HG02610 (cell line): ENCODE data around the gene CACNA1C.

Experiments used
- ATAC-seq: cut with Tn5 transposase; IDR thresholded peaks from one replicate; pipeline ENCODE4 v1.9.1; 2021; ENCODE audit warnings: mild to moderate bottlenecking, moderate library complexity; ENCODE audit not compliant: unreplicated experiment

The CACNA1C gene

DNA sequence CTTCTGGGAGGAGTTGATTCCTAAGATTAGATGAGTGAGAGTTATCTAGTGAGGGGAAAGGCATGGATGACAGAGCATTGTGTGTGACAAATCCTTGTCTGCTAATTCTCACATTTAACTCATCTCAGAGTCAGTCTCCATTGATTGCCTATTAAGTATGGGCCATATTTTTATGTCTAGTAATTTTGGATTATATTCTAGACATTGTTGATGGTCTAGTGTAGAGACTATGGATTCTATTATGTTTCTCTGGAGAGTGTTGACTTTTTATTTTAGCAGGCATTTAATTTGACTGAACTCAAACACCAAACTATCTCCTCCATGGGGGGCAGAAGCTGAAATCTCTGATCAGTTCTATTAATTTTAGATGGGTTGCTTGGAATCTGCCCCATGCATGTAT, 114.4 kb downstream of the CACNA1C start:
- ATAC-seq = no peak

DNA sequence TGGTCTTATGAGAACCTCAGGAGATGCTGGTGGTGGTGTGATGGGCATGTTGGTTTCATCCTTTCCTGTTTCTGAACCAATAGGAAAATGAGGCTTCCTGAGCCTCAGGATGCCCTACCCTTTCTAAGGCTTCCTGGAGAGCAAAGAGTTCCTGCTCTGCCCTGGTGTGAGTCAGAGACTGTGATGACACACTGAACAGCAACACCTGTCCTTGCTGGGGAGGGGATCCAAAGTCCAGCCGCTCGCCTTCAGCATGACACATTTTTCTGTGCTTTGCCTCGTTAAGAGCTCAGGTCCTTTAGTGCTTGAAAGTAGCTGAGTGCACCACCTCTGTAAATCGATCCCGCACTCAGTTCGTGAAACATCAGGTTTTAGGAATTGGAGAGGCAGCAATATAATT, 116.0 kb downstream of the CACNA1C start:
- no peak for ATAC-seq

DNA sequence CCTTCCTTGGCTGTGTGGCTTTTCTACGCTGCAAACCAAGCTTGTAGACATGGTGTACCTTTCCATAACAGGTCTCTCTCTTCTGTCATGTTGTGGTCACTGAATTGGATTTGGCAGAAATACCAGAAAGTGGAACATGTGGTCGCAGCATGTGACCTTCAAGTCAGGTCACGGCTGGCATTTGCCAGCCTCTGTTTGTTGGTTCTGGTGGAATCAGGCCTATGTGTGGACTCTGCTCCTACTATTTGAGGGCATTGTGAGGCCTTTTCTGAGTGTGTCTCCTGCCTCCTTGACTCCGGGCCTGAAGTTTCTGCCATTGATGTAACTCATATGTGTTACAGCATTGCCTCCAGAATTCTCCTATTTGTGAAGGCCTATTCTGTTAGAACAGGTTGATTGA, 116.7 kb downstream of the CACNA1C start:
- no peak for ATAC-seq

- no peak for ATAC-seq
These were observed 117.2 kb downstream of the CACNA1C start for GRCh38 chr12:2169940-2170339.

GRCh38 chr12:2170376-2170775, 117.6 kb downstream of the CACNA1C start:
- no peak for ATAC-seq

GRCh38 chr12:2171672-2172426, 119.1 kb downstream of the CACNA1C start:
- no peak for ATAC-seq

DNA sequence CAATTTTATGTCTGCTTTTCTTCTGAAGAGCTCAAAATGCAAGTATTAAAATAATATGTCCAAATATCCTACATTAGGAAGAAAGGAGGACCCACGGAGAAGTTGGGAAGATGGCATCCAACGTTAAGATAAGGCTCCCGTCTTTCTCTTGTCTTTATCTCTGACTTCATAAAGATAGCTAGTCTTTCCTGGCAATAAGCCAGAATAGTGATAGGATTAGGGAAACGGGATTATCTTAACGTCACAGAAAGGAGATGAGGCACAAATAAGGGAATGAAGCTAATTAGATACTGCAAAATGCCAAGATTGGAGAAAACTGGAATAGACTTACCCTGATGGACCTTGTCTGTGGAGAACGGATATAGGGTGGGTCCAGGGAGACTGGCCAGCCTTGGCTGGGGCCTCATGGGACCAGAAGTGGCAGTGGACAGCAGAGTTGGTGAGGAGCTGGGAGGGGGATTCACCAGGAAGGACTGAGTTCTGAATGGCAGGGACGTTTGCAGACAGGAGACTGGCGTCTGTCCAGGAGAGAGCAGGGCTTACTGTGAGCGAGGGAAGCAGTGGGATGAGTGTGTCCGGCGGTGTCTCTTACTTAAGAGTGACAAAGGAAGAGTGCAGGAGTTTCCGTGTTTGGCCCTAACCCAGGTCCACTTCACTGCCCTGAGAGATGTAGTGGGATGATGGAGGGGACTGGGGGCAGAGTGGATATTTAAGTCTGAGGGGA, 119.9 kb downstream of the CACNA1C start:
- ATAC-seq = no peak

DNA sequence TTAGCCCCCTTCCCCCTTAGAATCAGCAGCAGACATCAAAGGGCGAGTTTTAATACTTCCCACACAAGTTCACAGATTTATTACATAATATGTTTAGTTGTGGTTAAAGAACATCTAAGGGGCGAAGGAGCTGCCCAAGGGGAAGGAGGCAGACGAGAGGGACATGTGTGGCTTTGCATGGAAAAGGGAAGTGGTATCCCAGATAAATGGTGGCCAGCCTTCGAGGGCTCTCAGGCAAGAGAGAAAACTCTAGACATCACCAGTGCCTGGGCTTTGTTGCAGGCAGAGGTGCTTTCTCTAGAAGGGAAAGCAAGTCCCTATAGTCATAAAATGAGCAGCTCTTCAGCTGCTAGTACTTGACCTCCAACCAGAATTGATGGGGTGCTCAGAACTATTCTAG, 121.2 kb downstream of the CACNA1C start:
- no peak for ATAC-seq

DNA sequence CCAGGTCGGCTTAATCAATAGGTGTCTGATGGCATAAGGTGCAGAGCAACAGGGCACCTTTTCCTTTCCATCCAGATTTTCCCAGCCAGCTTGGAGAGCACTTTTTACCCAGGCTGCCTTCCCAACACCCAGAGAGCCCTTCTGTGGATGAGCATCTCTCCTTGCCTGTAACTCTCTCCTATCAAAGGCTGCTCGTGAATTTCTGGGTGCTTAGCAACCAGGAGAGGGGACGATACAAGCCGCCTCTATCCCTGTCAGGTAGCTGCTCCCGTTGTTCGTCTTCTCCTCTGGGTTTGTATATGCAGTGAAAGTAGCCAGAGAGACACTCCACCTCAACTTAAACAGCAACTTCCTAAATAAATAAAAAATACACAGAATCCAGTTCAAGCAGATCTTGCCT, 124.2 kb downstream of the CACNA1C start:
- ATAC-seq = no peak

- no peak for ATAC-seq
These were observed 125.0 kb downstream of the CACNA1C start for GRCh38 chr12:2177751-2178150.

GRCh38 chr12:2179058-2179457, 126.3 kb downstream of the CACNA1C start:
- ATAC-seq = no peak

DNA sequence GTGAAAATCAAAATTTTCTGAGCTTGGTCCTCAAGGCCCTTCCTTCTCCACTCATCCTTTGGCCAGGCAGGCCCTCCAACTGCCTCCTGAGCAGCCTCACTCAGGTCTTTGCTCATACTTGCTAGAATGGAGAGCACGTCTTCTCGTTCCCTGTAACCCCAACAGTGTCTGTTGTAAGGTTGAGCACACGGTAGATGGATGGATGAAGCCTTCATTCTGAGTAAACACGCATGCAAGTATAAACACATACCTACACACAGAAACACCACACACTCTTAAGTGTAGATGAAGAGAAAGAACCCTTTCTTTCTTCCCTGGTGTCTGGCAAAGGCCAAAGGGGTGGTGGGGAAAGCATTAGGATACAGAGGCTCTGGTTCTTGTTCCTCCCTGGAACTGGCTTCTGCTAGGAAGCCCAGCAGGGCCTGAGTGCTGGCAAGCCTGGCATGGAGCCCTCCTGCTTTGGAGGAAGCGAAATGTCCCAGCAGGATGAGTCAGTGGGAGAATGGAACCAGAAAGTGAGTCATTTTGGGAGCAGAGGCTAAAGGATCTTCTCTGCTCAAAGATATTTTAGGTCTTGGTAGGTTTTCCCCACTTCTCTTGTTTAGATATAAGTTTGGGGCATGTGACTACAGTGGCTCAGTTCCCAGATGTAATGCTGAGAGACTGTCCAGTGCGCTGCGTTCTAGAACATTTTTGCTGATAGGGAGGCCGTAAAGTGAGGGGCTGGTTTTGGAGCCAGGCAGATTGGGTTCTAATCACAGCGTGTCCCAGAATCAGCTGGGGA, 127.4 kb downstream of the CACNA1C start:
- ATAC-seq = no peak

GRCh38 chr12:2180737-2181082, 127.9 kb downstream of the CACNA1C start:
- ATAC-seq = no peak

GRCh38 chr12:2183556-2184541, 131.1 kb downstream of the CACNA1C start:
- ATAC-seq = no peak

DNA sequence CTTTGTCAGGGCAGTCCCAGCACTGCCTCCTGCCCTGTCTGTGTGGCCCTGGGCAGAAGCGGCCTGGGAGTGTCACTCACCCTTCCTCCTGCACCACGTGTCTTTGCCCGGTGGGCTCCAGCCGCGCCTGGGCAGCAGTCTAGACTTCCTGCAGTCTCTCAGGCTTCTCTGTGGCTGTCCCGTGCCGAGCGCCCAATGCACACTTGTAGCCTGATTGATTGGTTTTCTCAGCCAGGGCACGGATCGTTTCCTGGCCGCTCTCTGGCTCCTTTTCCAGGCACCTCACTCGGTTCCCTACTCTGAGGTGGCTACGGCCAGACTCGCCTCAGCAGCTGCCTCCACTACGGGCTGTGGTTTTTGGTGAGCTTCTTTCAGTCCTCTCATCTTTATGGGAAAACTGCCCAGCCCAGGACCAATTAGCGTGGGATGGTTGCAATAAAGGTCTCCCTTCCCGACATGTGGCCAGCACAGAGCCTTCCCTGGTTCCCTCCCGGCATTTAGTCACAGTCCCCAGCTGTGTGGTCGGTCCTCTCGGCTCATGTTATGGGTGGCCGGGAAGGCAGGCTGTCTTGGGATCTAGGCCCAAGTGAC, 133.1 kb downstream of the CACNA1C start:
- ATAC-seq = no peak

DNA sequence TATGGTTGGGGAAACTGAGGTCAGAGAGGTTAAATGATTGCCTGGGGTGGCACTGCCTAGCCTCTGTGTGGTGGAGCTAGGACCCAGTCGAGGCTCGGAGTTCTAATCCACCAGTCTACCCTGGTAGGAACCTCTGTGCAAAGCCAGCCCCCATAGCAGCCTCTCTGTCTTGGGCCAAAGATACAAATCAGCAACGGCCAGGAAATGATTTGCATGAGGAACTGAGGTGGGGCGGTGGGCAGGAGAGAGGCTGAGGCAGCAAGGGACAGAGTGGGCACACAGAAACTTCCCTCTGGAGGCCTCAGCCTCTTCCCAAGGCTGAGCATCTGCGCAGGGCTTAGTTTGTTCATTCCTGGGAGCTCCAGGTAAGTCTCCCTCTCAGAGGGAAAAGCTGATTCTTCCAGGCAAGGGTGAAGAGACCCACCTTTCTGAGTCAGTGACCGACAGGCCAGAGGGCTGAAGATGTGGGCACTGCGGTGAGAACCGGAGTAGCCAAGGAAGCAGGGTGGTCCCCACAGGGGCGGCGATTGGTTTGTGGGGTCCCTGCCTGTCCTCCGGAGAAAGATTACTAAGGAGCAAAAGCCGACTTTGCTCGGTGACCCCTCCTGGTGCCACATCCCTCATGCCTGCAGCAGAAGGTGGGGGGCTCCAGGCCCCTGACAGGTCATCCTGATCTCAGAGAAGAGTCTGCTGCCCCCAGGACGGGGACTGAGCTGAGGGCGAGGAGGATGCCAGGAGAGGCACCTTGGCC, 134.6 kb downstream of the CACNA1C start:
- no peak for ATAC-seq

DNA sequence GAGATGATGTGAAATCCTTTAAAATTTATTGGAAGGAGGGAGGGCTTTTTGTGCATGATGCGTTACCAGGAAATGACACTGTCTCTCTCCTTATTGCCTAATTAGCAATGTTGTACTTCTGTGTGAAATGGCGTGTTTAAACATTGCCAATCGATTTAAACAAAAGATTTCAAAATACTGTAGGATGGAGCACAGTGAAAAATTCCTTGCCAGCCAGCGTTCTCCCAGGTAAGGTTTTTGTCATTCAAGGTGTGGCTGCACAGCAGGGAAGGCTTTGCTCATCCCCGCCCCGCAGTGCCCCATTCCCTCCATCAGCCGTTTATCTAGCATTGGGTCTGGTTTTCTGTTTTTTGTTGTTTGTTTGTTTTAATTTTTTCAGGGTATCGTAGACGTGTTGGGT, 137.3 kb downstream of the CACNA1C start:
- ATAC-seq = no peak

DNA sequence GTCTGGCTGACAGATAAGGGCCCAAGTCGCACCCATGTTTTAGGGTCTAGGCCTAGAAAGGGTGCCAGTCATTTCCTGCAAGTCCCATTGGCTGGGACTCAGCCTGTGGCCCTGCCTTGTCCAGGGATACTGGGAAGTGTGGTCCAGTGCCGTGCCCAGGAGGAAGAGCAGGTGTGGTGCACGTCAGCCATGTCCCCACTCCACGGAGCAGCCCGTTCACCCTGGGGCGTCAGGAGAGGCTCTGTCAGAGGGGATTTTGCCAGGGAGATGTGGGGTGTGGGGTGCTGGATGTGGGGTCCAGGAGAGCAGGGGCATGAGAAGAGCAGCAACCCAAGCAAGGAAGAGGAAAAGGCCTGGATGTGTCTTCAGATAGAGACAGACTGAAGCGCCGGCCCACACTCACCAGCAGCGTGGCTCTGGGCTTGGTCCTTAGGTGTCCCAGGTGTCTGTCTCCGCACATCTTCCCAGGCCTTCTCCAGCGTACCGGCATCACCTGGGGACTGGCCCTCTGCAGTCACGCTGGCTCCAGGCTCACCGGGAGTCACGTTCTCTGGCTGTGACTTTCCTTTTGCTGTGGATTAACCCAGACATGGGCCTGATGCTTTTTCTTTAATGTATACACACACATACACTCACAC, 138.2 kb downstream of the CACNA1C start:
- no peak for ATAC-seq

DNA sequence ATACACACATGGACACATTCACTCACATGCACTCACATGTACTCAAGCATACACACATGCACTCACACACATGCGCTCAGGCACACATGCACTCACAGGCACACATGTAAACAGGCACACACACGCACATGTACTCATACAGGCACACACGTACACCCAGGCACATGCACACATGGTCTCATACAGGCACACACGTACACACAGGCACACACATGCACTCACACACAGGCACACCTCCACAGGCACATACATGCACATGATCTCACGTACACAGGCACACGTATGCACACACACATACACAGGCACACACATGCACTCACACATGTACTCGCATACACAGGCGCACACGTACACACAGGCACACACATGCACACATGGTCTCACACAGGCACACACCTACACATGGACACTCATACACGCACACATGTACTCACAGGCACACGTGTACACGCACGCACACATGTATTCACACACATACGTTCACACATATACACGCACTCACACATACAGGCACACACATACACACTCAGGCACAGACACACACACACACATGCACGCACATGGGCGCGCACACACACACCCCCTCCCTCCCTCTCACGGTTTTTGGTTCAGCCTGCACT, 138.9 kb downstream of the CACNA1C start:
- ATAC-seq = no peak
